Prostate gland (tissue), 2 donors: ENCODE results near the gene C3orf70.

Experiments
- CTCF ChIP-seq, 4 experiments: fragments of 200-600 bp in 2 of 4; fragments of 450-650 bp in 2 of 4; sonication (generic) in 2 of 4; IDR thresholded peaks; 1 replicate in 3 of 4; 2 replicates in 1 of 4; pipeline ENCODE4 v1.5.1; 2016 to 2019; ENCODE audit warnings: antibody characterized with exemption in 4 of 4, mild to moderate bottlenecking in 2 of 4, moderate library complexity in 2 of 4
- POLR2A ChIP-seq: fragments of 450-650 bp; IDR thresholded peaks from one replicate; pipeline ENCODE4 v1.6.1; 2016; ENCODE audit warnings: antibody characterized with exemption, mild to moderate bottlenecking
- POLR2AphosphoS5 ChIP-seq: sonication (generic); formaldehyde crosslinking; IDR thresholded peaks from one replicate; pipeline ENCODE4 v1.6.1; 2017; ENCODE audit warnings: antibody characterized with exemption

- TF ChIP-seq CTCF (IDR thresholded peaks at IDR 0.05) (no peak), POLR2A (no peak), POLR2AphosphoS5 (no peak)
These were observed 70.0 kb downstream of the C3orf70 start for GRCh38 chr3:185082829-185083228.
